CD4-positive, alpha-beta T cell treated with Interleukin-1 beta for 1 hour (primary cell): ENCODE results near the gene STYXL1.
"Not testable (repeated sequence)": the region's sequence is repeated elsewhere in the genome, so short reads cannot be mapped to it uniquely, and the experiment has no call there.

Experiments used
- DNase-seq, 2 donors: peaks; one replicate each; pipeline ENCODE4 v3.0.0-alpha.2; 2020 to 2022

STYXL1 gene

GRCh38 chr7:76065016-76065612 is 17.3 kb upstream of the STYXL1 start:
- no peak for DNase-seq

- no peak for DNase-seq
Measured at GRCh38 chr7:76064208-76064970, 16.6 kb upstream of the STYXL1 start.

GRCh38 chr7:76063525-76063924 is 15.7 kb upstream of the STYXL1 start:
- DNase-seq: no peak

GRCh38 chr7:76063114-76063513 is 15.3 kb upstream of the STYXL1 start:
- DNase-seq: no peak

GRCh38 chr7:76062254-76062653 is 14.5 kb upstream of the STYXL1 start:
- DNase-seq: no peak

- DNase-seq: no peak
Measured at GRCh38 chr7:76060842-76061241, 13.0 kb upstream of the STYXL1 start.

- not testable (repeated sequence) for DNase-seq
Measured at GRCh38 chr7:76058745-76059144, 10.9 kb upstream of the STYXL1 start.

GRCh38 chr7:76057813-76058145 is 10.0 kb upstream of the STYXL1 start:
- DNase-seq: no peak

GRCh38 chr7:76057103-76057812 is 9.5 kb upstream of the STYXL1 start:
- no peak for DNase-seq

- DNase-seq: no peak
Measured at GRCh38 chr7:76056241-76056640, 8.4 kb upstream of the STYXL1 start.

GRCh38 chr7:76054123-76055120 is 6.6 kb upstream of the STYXL1 start:
- no peak for DNase-seq

GRCh38 chr7:76053461-76053860 is 5.7 kb upstream of the STYXL1 start:
- DNase-seq: no peak

- not testable (repeated sequence) for DNase-seq
Measured at GRCh38 chr7:76052681-76053080, 4.9 kb upstream of the STYXL1 start.

GRCh38 chr7:76051840-76052239 is 4.0 kb upstream of the STYXL1 start:
- peak in 1 of 2 donors; percentile 49 for DNase-seq

- DNase-seq: no peak
Measured at GRCh38 chr7:76050545-76050944, 2.7 kb upstream of the STYXL1 start.

GRCh38 chr7:76049295-76049694 is 1.5 kb upstream of the STYXL1 start:
- no peak for DNase-seq

GRCh38 chr7:76048668-76048988 is 828 bp upstream of the STYXL1 start:
- DNase-seq: peak in 1 of 2 donors; percentile 19

- DNase-seq: peak in 1 of 2 donors; percentile 1
Measured at GRCh38 chr7:76047305-76047810, 442 bp downstream of the STYXL1 start.

GRCh38 chr7:76044375-76044865 is 3.4 kb downstream of the STYXL1 start:
- no peak for DNase-seq

GRCh38 chr7:76040126-76040525 is 7.7 kb downstream of the STYXL1 start:
- DNase-seq: no peak

GRCh38 chr7:76037310-76037709 is 10.5 kb downstream of the STYXL1 start:
- no peak for DNase-seq

GRCh38 chr7:76031964-76032363 is 15.8 kb downstream of the STYXL1 start:
- no peak for DNase-seq

GRCh38 chr7:76029682-76030081 is 18.1 kb downstream of the STYXL1 start:
- not testable (repeated sequence) for DNase-seq
